Activated T-cell treated with anti-CD3 and anti-CD28 coated beads, Interleukin-2, amount 50 U/mL, for 24 hours (primary cell): ENCODE data around the gene TMEM37.

ENCODE experiments used
- DNase-seq: peaks from one replicate; pipeline ENCODE4 v3.0.0-alpha.2; 2020
- H3K27ac Mint-ChIP-seq: 2 replicates; pipeline ENCODE4 v1.8.0; 2020; ENCODE audit warnings: mild to moderate bottlenecking, mixed read lengths
- H3K27me3 Mint-ChIP-seq: 2 replicates; pipeline ENCODE4 v1.8.0; 2020; ENCODE audit warnings: mixed read lengths
- H3K36me3 Mint-ChIP-seq: 2 replicates; pipeline ENCODE4 v1.8.0; 2020; ENCODE audit warnings: low read depth, mixed read lengths
- H3K4me1 Mint-ChIP-seq: 2 replicates; pipeline ENCODE4 v1.8.0; 2020; ENCODE audit warnings: low read depth, mixed read lengths
- H3K4me3 Mint-ChIP-seq: 2 replicates; pipeline ENCODE4 v1.8.0; 2020; ENCODE audit warnings: mild to moderate bottlenecking, moderate library complexity, mixed read lengths
- H3K9me3 Mint-ChIP-seq: 2 replicates; pipeline ENCODE4 v1.8.0; 2020; ENCODE audit warnings: mixed read lengths

The TMEM37 gene

DNA sequence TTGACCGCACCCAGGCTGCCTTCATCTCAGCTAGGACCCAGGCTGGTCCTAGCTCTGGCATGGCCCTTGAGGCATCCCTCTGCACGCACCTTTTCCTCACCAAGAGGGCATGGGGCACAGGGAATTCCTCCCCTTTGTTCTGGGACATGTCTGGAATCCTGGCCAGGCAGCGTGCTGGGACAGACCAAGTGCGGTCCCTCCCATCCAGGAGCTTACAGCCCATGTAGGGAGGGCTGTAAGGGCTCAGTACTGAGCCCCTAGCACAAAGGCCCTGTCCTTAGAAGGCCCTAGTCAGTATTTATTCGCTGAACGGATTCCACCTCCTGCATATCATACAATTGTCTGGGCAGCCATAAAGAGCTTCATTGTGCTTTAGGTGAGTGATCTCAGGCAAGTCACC lies 3.0 kb downstream of the TMEM37 start:
- Mint-ChIP-seq H3K27me3 (peaks cover 43% of the 10 kb centered on the region), H3K36me3 (no peaks in the 10 kb centered on the region), H3K9me3 (no peaks in the 10 kb centered on the region), H3K4me3 (no peak overlapping the region), H3K27ac (no peak overlapping the region), H3K4me1 (peaks cover 9% of the 10 kb centered on the region)
- DNase-seq = no peak

- peaks cover 38% of the 10 kb centered on the region for H3K27me3 Mint-ChIP-seq
- H3K36me3 Mint-ChIP-seq = no peaks in the 10 kb centered on the region
Observed at GRCh38 chr2:119435081-119435952, 3.7 kb downstream of the TMEM37 start.

DNA sequence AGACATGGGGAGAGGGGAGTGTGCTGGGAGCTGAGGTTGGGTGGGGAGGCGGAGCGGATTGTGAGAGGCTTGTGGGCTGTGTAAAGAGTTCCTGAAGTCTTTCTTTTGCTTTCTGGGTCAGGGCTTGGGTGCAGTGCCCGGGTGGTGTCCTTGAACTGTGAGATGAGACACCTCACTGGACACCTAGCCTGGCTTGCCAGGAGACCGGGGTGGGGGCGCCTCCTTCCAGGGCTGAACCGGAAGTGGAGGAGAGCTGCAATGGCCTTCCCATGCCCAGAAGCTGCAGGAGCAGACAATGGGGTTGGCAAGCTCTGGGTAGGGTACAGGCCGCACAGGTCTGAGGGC lies 4.3 kb downstream of the TMEM37 start:
- Mint-ChIP-seq H3K4me3 (no peak overlapping the region), H3K9me3 (no peaks in the 10 kb centered on the region), H3K27me3 (peaks cover 32% of the 10 kb centered on the region), H3K4me1 (peaks cover 9% of the 10 kb centered on the region), H3K27ac (no peak overlapping the region), H3K36me3 (no peaks in the 10 kb centered on the region)
- no peak for DNase-seq

More at GRCh38 chr2:119435081-119435952, 3.7 kb downstream of the TMEM37 start:
- H3K4me3 Mint-ChIP-seq = no peak overlapping the region
- H3K4me1 Mint-ChIP-seq = peaks cover 9% of the 10 kb centered on the region
- no peak for DNase-seq
- no peaks in the 10 kb centered on the region for H3K9me3 Mint-ChIP-seq
- H3K27ac Mint-ChIP-seq = no peak overlapping the region

DNA sequence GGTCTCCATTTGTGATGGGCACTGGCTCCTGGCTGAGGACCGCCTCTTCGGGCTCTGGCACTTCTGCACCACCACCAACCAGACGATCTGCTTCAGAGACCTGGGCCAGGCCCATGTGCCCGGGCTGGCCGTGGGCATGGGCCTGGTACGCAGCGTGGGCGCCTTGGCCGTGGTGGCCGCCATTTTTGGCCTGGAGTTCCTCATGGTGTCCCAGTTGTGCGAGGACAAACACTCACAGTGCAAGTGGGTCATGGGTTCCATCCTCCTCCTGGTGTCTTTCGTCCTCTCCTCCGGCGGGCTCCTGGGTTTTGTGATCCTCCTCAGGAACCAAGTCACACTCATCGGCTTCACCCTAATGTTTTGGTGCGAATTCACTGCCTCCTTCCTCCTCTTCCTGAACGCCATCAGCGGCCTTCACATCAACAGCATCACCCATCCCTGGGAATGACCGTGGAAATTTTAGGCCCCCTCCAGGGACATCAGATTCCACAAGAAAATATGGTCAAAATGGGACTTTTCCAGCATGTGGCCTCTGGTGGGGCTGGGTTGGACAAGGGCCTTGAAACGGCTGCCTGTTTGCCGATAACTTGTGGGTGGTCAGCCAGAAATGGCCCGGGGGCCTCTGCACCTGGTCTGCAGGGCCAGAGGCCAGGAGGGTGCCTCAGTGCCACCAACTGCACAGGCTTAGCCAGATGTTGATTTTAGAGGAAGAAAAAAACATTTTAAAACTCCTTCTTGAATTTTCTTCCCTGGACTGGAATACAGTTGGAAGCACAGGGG lies 5.5 kb downstream of the TMEM37 start:
- no peaks in the 10 kb centered on the region for H3K36me3 Mint-ChIP-seq

GRCh38 chr2:119438128-119438656 lies 6.5 kb downstream of the TMEM37 start:
- Mint-ChIP-seq H3K4me1 (no peaks in the 10 kb centered on the region), H3K36me3 (no peaks in the 10 kb centered on the region), H3K9me3 (no peaks in the 10 kb centered on the region), H3K4me3 (no peak overlapping the region), H3K27ac (no peak overlapping the region), H3K27me3 (peaks cover 15% of the 10 kb centered on the region)
- DNase-seq = no peak

More for the DNA sequence above, 5.5 kb downstream of the TMEM37 start:
- H3K27me3 Mint-ChIP-seq = peaks cover 25% of the 10 kb centered on the region
- peaks cover 5% of the 10 kb centered on the region for H3K4me1 Mint-ChIP-seq
- H3K4me3 Mint-ChIP-seq = no peak overlapping the region
- H3K27ac Mint-ChIP-seq = no peak overlapping the region
- no peak for DNase-seq
- no peaks in the 10 kb centered on the region for H3K9me3 Mint-ChIP-seq

DNA sequence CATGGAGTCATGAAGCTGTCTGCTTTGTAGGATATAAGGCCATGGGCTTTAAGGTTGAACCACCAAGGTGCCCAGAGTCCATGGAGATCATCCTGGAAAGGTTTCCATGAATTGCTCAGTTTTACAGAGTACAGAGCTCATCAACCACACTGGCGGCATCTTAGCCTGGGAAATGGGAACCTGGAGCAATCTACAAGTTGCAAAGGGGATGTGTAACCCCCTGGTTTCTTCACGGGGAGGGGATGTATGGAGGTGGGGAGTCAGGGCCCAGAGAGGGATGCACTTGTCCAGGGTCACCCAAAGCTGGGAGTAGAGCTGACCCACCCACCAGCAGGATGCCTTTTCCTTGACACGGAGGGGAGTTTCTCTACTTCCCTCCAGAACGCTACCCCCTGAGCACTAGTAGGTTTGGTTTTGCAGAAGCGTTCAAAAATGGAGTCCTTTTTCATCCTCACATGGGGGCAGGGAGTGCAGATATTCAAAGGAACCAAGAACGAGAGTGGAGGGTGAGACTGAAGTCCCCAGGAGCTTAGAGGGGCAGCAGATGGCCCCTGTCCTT lies 7.2 kb downstream of the TMEM37 start:
- H3K4me1 Mint-ChIP-seq = no peaks in the 10 kb centered on the region
- no peak overlapping the region for H3K4me3 Mint-ChIP-seq
- no peak overlapping the region for H3K27ac Mint-ChIP-seq
- no peaks in the 10 kb centered on the region for H3K9me3 Mint-ChIP-seq
- H3K36me3 Mint-ChIP-seq = no peaks in the 10 kb centered on the region
- peaks cover 11% of the 10 kb centered on the region for H3K27me3 Mint-ChIP-seq
- no peak for DNase-seq

GRCh38 chr2:119439574-119440500 lies 8.2 kb downstream of the TMEM37 start:
- peaks cover 5% of the 10 kb centered on the region for H3K27me3 Mint-ChIP-seq
- no peaks in the 10 kb centered on the region for H3K4me1 Mint-ChIP-seq
- no peaks in the 10 kb centered on the region for H3K9me3 Mint-ChIP-seq
- H3K4me3 Mint-ChIP-seq = no peak overlapping the region
- H3K27ac Mint-ChIP-seq = no peak overlapping the region
- no peak for DNase-seq
- no peaks in the 10 kb centered on the region for H3K36me3 Mint-ChIP-seq

DNA sequence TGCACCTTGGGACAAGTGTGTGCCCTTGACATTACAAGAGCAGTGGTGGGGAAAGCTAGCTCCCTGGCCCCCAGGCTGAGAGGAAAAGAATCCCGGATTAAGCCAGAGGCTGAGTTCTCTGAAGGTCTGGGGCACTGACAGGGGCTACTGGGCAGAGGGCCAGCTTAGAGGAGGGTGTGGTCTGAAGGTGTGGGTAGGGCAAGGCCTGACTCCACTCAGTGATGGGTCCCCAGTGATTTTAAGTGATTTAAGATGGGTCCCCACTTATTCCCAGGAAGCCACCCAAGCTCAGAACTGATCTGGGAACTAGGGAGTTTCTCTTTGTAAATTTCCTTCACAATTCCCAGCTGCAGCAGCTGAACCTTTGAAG lies 8.8 kb downstream of the TMEM37 start:
- Mint-ChIP-seq H3K4me3 (no peak overlapping the region), H3K36me3 (no peaks in the 10 kb centered on the region), H3K9me3 (no peaks in the 10 kb centered on the region), H3K4me1 (no peaks in the 10 kb centered on the region), H3K27me3 (peaks cover 3% of the 10 kb centered on the region), H3K27ac (no peak overlapping the region)
- no peak for DNase-seq

GRCh38 chr2:119440873-119441272 lies 9.2 kb downstream of the TMEM37 start:
- Mint-ChIP-seq H3K4me1 (no peaks in the 10 kb centered on the region), H3K4me3 (no peak overlapping the region), H3K9me3 (no peaks in the 10 kb centered on the region), H3K36me3 (no peaks in the 10 kb centered on the region), H3K27ac (no peak overlapping the region), H3K27me3 (no peaks in the 10 kb centered on the region)
- DNase-seq = no peak

DNA sequence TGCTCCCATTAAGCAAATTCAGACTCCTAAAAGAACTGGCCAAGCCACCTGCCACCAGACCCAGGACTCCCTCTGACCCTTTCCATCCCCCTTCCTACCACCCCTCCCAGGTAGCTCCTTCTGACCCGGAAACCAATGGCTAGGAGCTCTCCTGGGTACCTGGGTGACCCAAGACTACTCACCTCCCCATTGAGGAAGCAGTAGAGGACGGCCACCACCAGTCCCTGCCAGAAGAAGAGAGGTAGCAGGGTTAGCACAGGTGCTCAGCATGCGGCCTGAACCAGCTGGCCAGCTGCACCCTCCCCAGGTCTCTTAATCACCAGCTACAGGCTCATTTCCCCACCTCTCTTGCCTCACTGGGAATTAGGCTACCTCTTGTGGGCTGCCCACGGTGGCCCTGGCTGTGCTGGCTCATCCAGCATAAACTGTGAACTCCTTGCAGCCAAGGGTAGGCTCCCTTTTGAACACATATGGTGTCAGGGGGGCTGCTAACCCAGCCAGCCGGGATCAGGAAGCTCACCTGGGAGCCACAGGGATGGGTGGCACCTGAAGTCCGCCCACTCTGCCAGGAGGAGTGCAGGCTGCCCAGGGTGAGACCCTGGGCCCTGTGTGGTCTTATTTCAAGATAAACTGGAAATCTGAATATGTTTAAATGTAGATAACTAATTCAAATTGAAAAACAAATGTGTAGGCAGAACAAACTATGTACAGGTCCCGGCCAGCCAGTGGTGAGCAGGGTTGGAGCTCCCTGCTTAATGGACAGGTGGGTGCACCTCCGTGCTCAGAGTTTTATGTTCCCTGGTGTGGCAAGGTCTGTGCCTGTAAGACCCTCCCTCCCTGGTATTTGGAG lies 9.9 kb downstream of the TMEM37 start:
- H3K27ac Mint-ChIP-seq = no peak overlapping the region

DNA sequence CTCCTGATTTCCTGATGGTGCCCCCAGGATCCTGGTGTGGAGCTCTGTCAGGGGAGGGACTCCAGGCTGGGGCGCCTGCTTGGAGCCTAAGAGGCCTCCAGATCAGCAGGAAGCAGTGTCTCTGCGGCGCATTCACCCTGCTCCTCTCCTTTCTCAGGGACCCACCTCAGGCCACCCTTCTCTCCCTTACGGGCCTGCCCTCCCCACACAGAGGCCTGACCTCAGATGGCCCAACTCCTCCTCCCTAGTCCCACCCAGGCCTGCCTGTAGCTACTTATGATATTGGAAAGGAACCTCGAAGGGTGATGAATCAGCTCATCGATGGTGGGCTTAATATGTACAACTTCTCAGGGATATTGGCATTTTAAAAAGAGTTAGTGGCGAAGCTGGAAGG lies 10.6 kb downstream of the TMEM37 start:
- Mint-ChIP-seq H3K9me3 (no peaks in the 10 kb centered on the region), H3K27ac (no peak overlapping the region), H3K4me3 (no peak overlapping the region), H3K36me3 (no peaks in the 10 kb centered on the region), H3K4me1 (no peaks in the 10 kb centered on the region), H3K27me3 (peaks cover 3% of the 10 kb centered on the region)
- DNase-seq = no peak

More for the DNA sequence above, 9.9 kb downstream of the TMEM37 start:
- Mint-ChIP-seq H3K4me1 (no peaks in the 10 kb centered on the region), H3K27me3 (peaks cover 3% of the 10 kb centered on the region), H3K4me3 (no peak overlapping the region), H3K9me3 (no peaks in the 10 kb centered on the region), H3K36me3 (no peaks in the 10 kb centered on the region)
- no peak for DNase-seq

- no peak overlapping the region for H3K4me3 Mint-ChIP-seq
- DNase-seq = no peak
- H3K27me3 Mint-ChIP-seq = peaks cover 5% of the 10 kb centered on the region
- no peaks in the 10 kb centered on the region for H3K9me3 Mint-ChIP-seq
- no peaks in the 10 kb centered on the region for H3K36me3 Mint-ChIP-seq
- no peaks in the 10 kb centered on the region for H3K4me1 Mint-ChIP-seq
- no peak overlapping the region for H3K27ac Mint-ChIP-seq
Observed at GRCh38 chr2:119442850-119443249, 11.2 kb downstream of the TMEM37 start.

GRCh38 chr2:119446037-119446436 lies 14.4 kb downstream of the TMEM37 start:
- H3K9me3 Mint-ChIP-seq = no peaks in the 10 kb centered on the region
- no peaks in the 10 kb centered on the region for H3K36me3 Mint-ChIP-seq
- H3K4me3 Mint-ChIP-seq = no peak overlapping the region
- no peak overlapping the region for H3K27ac Mint-ChIP-seq
- peaks cover 20% of the 10 kb centered on the region for H3K27me3 Mint-ChIP-seq
- DNase-seq = no peak
- H3K4me1 Mint-ChIP-seq = no peaks in the 10 kb centered on the region
